Testis (tissue), 3 donors: Measurements from ENCODE around the gene PEAR1. TPM values are rescaled to one million over a fixed set of nuclear protein-coding genes. Genes with fewer than 3 reads are reported as not detected.

Experiments used
- DNase-seq: peaks from one replicate; pipeline ENCODE4 v3.0.0-alpha.2; 2019
- H3K27ac ChIP-seq, 2 donors: fragments of 200-600 bp; sonication (generic); one replicate each; pipeline ENCODE4 v1.5.1; 2019
- H3K27me3 ChIP-seq: fragments of 200-600 bp; sonication (generic); one replicate; pipeline ENCODE4 v1.5.1; 2019
- H3K36me3 ChIP-seq: fragments of 200-600 bp; sonication (generic); one replicate; pipeline ENCODE4 v1.5.1; 2017; ENCODE audit warnings: low read depth; ENCODE audit errors: missing control alignments
- H3K4me1 ChIP-seq: fragments of 200-600 bp; sonication (generic); one replicate; pipeline ENCODE4 v1.5.1; 2019
- H3K4me3 ChIP-seq, 2 donors: fragments of 200-600 bp; sonication (generic); one replicate each; pipeline ENCODE4 v1.5.1; 2017 to 2019
- H3K9me3 ChIP-seq: fragments of 200-600 bp; sonication (generic); one replicate; pipeline ENCODE4 v1.5.1; 2017
- POLR2A ChIP-seq: fragments of 450-650 bp; IDR thresholded peaks from one replicate; pipeline ENCODE4 v1.6.1; 2017; ENCODE audit warnings: antibody characterized with exemption, mild to moderate bottlenecking, moderate library complexity
- WGBS, 2 donors: methylation state at CpG; one replicate each; pipeline ENCODE4 v1.1.5; 2018; 5-methylcytosine and 5-hydroxymethylcytosine counted together
- intact Hi-C: fragments of 100-400 bp; cut with DNase I; formaldehyde crosslinking; loops from one replicate; pipeline ENCODE4 v1.15.1; 2023; ENCODE audit warnings: low total_unique reads
- polyA plus RNA-seq: library from polyadenylated mRNA; stranded (reverse); fragments of 350-450 nt; fragmentation: Illumina TruSeq; extraction: RNeasy Lipid Tissue Mini Kit (QIAGEN cat#74804); gene quantifications from one replicate; pipeline ENCODE4 v1.2.3, GENCODE V29; 2014; ENCODE audit warnings: low read depth, low replicate concordance; ENCODE audit not compliant: insufficient read depth
- total RNA-seq, 2 donors: library from RNA; depleted of rRNA; stranded (reverse); fragments of >200 nt; gene quantifications; one replicate each; pipeline ENCODE4 v1.2.3, GENCODE V29; 2016
- TF ChIP-seq, protein P1 (sequence below), 3 experiments: fragments of 450-650 bp in 2 of 3; fragments of 200-600 bp in 1 of 3; sonication (generic) in 1 of 3; IDR thresholded peaks; one replicate each; pipeline ENCODE4 v1.5.1; 2016 to 2019; ENCODE audit warnings: antibody characterized with exemption in 3 of 3, mild to moderate bottlenecking in 2 of 3, moderate library complexity in 1 of 3

Gene PEAR1
- total and polyA plus RNA-seq, 3 donors from 2014 or later = 10.5 to 13.8 (median 13.8) TPM

DNA sequence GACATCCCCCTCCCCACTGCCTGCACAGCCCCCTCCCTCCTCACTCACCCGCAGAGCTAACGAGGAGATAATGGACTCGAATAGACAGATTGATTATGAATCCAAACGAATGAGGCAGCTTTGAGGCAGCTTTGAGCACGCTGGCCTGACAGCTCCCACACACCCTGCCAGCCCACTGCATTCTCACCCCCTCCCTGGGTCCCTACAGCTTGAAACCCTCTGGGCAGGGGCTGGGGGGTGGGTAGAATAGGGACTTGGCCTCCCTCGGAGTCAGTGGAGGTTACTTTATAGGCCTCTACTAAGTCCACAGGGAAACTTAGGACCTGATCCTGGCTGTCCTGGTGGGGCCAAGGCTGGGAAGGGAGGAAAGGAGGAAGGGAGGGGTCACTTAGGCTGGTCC is 30.9 kb upstream of the PEAR1 start:
- H3K9me3 ChIP-seq = no peaks in the 10 kb centered on the region
- 61 to 72% methylated on average over 6 of the region's 6 CpGs for WGBS, 2 donors
- H3K27me3 ChIP-seq = no peaks in the 10 kb centered on the region
- no peaks in the 10 kb centered on the region for H3K36me3 ChIP-seq
- TF ChIP-seq, protein P1, sequence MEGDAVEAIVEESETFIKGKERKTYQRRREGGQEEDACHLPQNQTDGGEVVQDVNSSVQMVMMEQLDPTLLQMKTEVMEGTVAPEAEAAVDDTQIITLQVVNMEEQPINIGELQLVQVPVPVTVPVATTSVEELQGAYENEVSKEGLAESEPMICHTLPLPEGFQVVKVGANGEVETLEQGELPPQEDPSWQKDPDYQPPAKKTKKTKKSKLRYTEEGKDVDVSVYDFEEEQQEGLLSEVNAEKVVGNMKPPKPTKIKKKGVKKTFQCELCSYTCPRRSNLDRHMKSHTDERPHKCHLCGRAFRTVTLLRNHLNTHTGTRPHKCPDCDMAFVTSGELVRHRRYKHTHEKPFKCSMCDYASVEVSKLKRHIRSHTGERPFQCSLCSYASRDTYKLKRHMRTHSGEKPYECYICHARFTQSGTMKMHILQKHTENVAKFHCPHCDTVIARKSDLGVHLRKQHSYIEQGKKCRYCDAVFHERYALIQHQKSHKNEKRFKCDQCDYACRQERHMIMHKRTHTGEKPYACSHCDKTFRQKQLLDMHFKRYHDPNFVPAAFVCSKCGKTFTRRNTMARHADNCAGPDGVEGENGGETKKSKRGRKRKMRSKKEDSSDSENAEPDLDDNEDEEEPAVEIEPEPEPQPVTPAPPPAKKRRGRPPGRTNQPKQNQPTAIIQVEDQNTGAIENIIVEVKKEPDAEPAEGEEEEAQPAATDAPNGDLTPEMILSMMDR (IDR thresholded peaks at IDR 0.05) = no peak
- no peak for TF ChIP-seq POLR2A
- peaks cover 35% of the 10 kb centered on the region for H3K4me1 ChIP-seq
- H3K4me3 ChIP-seq = no peak overlapping the region
- intact Hi-C loops = no loop called here
- no peak for DNase-seq
- H3K27ac ChIP-seq = no peak overlapping the region

DNA sequence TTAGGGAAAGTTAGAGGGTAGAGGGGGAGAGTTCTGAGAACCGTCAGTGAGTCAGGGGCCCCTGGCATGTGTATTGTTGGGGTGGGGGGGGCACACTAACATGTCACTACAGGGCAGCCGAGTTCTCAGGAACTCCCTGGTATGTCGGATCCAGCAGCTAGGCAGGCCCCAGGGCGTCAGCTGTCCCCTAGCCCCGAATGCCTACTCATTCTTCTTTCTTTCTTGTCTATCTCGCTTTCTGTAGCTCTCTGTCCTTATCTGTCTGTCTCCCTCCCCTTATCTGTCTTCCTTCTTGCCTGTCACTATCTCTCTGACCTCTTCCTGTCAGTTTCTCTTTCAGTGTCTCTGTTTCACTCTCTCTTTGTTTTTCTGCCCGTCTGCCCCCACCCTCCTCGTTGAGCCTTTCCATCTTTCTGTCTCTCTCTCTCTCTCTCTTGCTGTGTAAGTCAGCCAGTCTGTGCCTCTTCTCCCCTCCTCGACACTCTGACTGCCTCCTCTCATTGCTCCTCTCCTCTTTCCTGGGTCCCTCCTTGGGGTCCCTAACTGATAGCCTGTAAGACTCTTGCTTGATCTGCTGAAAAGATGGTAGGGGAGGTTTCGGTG is 30.4 kb upstream of the PEAR1 start:
- H3K4me1 ChIP-seq = peaks cover 35% of the 10 kb centered on the region
- H3K9me3 ChIP-seq = no peaks in the 10 kb centered on the region
- no peaks in the 10 kb centered on the region for H3K36me3 ChIP-seq
- TF ChIP-seq, protein P1 (IDR thresholded peaks at IDR 0.05) = no peak
- TF ChIP-seq POLR2A = no peak
- H3K27ac ChIP-seq = no peak overlapping the region
- intact Hi-C loops = no loop called here
- WGBS, 2 donors = 71 to 77% methylated on average over 10 of the region's 10 CpGs
- H3K27me3 ChIP-seq = no peaks in the 10 kb centered on the region
- no peak for DNase-seq
- no peak overlapping the region for H3K4me3 ChIP-seq

GRCh38 chr1:156863631-156864030 is 29.9 kb upstream of the PEAR1 start:
- DNase-seq = no peak
- peaks cover 31% of the 10 kb centered on the region for H3K4me1 ChIP-seq
- no peaks in the 10 kb centered on the region for H3K27me3 ChIP-seq
- H3K27ac ChIP-seq = no peak overlapping the region
- no peak for TF ChIP-seq POLR2A
- TF ChIP-seq, protein P1 (IDR thresholded peaks at IDR 0.05) = no peak
- no peak overlapping the region for H3K4me3 ChIP-seq
- 80 to 83% methylated on average over 7 of the region's 7 CpGs for WGBS, 2 donors
- H3K9me3 ChIP-seq = no peaks in the 10 kb centered on the region
- intact Hi-C loops = no loop called here
- H3K36me3 ChIP-seq = no peaks in the 10 kb centered on the region

DNA sequence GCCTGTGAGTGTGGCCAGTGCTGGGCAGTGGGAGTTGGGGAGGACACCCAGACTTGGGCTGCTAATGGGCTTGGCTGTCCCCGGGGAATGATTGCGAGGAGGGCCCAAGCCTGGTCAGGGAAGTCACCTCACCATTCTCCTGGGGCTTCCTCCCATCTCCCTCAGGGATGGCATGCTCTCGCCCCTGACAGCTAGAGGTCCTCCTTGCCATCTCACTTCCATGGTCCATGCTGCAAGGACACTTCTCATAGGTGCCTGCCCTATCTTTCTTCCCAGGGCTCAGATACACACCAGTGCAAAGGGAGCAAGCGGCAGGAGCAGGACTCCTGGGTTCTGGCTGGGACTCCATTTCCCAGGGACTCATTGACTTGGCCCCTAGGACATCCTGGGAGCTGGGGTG is 28.7 kb upstream of the PEAR1 start:
- Histone ChIP-seq H3K4me3 (no peak overlapping the region), H3K9me3 (no peaks in the 10 kb centered on the region), H3K4me1 (peaks cover 21% of the 10 kb centered on the region), H3K27ac (no peak overlapping the region), H3K36me3 (no peaks in the 10 kb centered on the region), H3K27me3 (no peaks in the 10 kb centered on the region)
- intact Hi-C loops = no loop called here
- DNase-seq = no peak
- 84 to 96% methylated on average over 4 of the region's 4 CpGs for WGBS, 2 donors
- TF ChIP-seq, protein P1 (IDR thresholded peaks at IDR 0.05) = no peak
- no peak for TF ChIP-seq POLR2A

GRCh38 chr1:156865258-156865657 is 28.3 kb upstream of the PEAR1 start:
- H3K27ac ChIP-seq = no peak overlapping the region
- intact Hi-C loops = no loop called here
- no peaks in the 10 kb centered on the region for H3K9me3 ChIP-seq
- no peak overlapping the region for H3K4me3 ChIP-seq
- no peaks in the 10 kb centered on the region for H3K27me3 ChIP-seq
- TF ChIP-seq, protein P1 (IDR thresholded peaks at IDR 0.05) = no peak
- TF ChIP-seq POLR2A = no peak
- H3K36me3 ChIP-seq = no peaks in the 10 kb centered on the region
- DNase-seq = no peak
- peaks cover 17% of the 10 kb centered on the region for H3K4me1 ChIP-seq
- WGBS, 2 donors = 89 to 91% methylated on average over 9 of the region's 9 CpGs
